OCI-LY3 (cell line): ENCODE results near the gene VPS50.

Experiments
- CTCF ChIP-seq: fragments of 200-600, 300-600 bp; sonication (generic); IDR thresholded peaks from 2 replicates; pipeline ENCODE4 v1.5.1; 2014; ENCODE audit warnings: antibody characterized with exemption, low read length, low read depth
- EZH2phosphoT487 ChIP-seq: fragments of 200-600 bp; shearing (Covaris generic); IDR thresholded peaks from 2 replicates; pipeline ENCODE4 v1.6.1; 2018; ENCODE audit warnings: antibody characterized with exemption, mixed run types, low read depth

GRCh38 chr7:93293229-93293628 is 61.1 kb downstream of the VPS50 start:
- TF ChIP-seq EZH2phosphoT487 (no peak), CTCF (no peak)
